Eye (tissue), 1 donor: ENCODE results near the gene ZNF624.
A peak's percentile ranks its signal among the peaks of the same experiment; 100 is the strongest.

ENCODE experiments used
- DNase-seq: peaks from one replicate; pipeline ENCODE4 v3.0.0-alpha.2; 2015

ZNF624 gene

GRCh38 chr17:16589097-16589969 lies 64.3 kb downstream of the ZNF624 start:
- DNase-seq: peak; percentile 97

DNA sequence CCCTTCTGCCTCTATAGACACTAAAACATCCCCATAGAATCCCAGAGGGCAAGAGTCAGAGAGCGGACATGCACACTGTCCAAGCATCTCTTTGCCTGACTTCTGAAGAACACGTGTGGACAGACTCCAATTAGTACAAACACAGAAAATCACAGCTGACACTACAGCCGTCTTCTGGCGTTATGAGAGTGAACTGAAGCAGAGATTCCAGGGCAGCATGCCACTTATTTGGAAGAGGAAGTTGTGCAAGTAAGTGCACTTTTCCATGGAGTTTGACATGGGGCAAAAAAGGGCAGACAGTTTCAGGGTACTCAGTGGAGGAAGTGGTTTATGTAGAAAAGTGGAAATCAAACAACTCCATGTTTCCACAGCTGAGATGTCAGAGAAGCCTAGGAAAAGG lies 67.9 kb downstream of the ZNF624 start:
- peak; percentile 15 for DNase-seq

GRCh38 chr17:16584273-16584995 lies 69.2 kb downstream of the ZNF624 start:
- DNase-seq: peak; percentile 97

GRCh38 chr17:16583781-16584180 lies 69.9 kb downstream of the ZNF624 start:
- no peak for DNase-seq

DNA sequence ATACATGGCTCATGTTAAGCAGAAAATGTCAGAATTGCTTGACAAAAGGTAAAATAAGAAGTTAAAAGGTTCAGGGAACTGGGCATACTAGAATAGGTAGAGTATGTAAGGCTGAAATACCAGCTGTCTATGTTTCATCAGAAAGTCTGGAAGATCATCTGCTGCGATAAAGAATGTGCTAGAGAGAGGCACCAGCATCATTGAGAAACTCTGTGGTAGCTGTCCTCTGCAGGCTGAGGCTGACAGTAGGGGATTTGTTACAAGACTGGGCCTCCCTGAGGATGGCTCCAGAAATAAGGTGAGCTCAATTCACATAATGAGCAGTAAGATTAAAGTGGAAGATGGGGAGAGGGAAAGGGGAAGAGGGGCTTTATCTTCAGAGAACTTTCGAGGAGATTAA lies 80.2 kb downstream of the ZNF624 start:
- DNase-seq: no peak
